ENCODE data around the gene MGAT5B. TPM values are rescaled to one million over a fixed set of nuclear protein-coding genes. Genes with fewer than 3 reads are reported as not detected.

Gene MGAT5B
- total and polyA plus RNA-seq, 4 donors: 0.02 to 0.25 TPM; not detected in 2

DNA sequence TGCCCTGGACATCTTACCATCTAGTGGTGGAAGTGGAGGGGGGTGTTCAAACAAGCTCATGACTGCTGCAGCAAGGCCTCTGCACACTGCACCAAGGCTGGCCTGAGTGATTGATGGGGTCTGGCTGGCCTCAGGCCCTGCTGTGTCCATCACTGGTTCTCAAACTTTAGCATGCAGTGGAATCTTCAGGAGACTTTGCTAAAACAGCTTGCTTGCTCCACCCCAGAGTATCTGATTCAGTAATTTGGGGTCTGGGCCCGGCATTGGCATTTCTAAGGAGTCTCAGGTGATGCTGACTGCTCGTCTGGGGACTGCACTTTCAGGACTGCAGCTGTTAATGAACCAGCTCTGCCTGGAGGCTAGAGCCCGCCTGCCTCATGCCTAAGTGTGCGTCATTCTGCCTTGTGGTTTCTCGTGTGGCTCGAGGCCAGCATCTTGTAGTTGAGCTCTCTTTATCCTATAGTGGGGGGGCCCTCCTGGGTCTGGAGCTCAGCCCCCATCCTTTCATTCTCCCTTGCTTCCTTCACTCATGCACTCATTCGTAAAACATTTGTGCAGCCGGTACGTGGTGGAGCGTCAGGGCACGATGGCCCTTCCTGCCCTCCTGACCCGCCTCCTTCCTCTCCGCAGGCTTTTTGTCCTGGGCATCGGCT, 4.1 kb downstream of the MGAT5B start:
- peaks cover 5 to 15% (median 9%) of the 10 kb centered on the region in 4 donors for H3K4me1 ChIP-seq (ENCODE audit: control insufficient read depth in 4 of 4, insufficient read depth in 4 of 4, low read length in 3 of 4)
- H3K27ac ChIP-seq (ENCODE audit: low read depth in 1 of 2, low read length in 2 of 2): no peak overlapping the region
- no peak for DNase-seq (ENCODE audit: low spot score)
- H3K9me3 ChIP-seq (ENCODE audit: control insufficient read depth in 4 of 4, low read length in 3 of 4): peaks cover 0 to 4% (median 0%) of the 10 kb centered on the region in 4 donors
- H3K27me3 ChIP-seq (ENCODE audit: control insufficient read depth in 4 of 4, insufficient read depth in 4 of 4, low read length in 3 of 4): peaks cover 0 to 8% (median 4%) of the 10 kb centered on the region in 4 donors
- TF ChIP-seq, protein P1, sequence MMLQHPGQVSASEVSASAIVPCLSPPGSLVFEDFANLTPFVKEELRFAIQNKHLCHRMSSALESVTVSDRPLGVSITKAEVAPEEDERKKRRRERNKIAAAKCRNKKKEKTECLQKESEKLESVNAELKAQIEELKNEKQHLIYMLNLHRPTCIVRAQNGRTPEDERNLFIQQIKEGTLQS (IDR thresholded peaks at IDR 0.05): no peak
- TF ChIP-seq REST (IDR thresholded peaks at IDR 0.05) (no peak), FOXA2 (IDR thresholded peaks at IDR 0.05) (no peak), RAD21 (IDR thresholded peaks at IDR 0.05) (no peak), JUND (IDR thresholded peaks at IDR 0.05) (no peak), RXRA (IDR thresholded peaks at IDR 0.05) (no peak), SP1 (IDR thresholded peaks at IDR 0.05) (no peak), NR2F2 (IDR thresholded peaks at IDR 0.05) (no peak), CTCF (IDR thresholded peaks at IDR 0.05; ENCODE audit: low read depth, low read length, missing input control) (no peak), TAF1 (conservative IDR thresholded peaks at IDR 0.05) (no peak), ZBTB33 (IDR thresholded peaks at IDR 0.05) (no peak), YY1 (IDR thresholded peaks at IDR 0.05) (no peak), GABPA (IDR thresholded peaks at IDR 0.05 in 1 of 2, conservative IDR thresholded peaks at IDR 0.05 in 1 of 2) (no peak), FOXA1 (IDR thresholded peaks at IDR 0.05) (no peak), HNF4G (IDR thresholded peaks at IDR 0.05) (no peak), HNF4A (conservative IDR thresholded peaks at IDR 0.05) (no peak), EGR1 (IDR thresholded peaks at IDR 0.05; ENCODE audit: low read depth in 2 of 2) (no peak)
- TF ChIP-seq, protein P2, sequence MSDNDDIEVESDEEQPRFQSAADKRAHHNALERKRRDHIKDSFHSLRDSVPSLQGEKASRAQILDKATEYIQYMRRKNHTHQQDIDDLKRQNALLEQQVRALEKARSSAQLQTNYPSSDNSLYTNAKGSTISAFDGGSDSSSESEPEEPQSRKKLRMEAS (IDR thresholded peaks at IDR 0.05): no peak
- no peak overlapping the region for H3K4me3 ChIP-seq (ENCODE audit: low read depth in 1 of 3, low read length in 3 of 3)
- no peaks in the 10 kb centered on the region for H3K36me3 ChIP-seq (ENCODE audit: control insufficient read depth in 4 of 4, insufficient read depth in 3 of 4, low read depth in 1 of 4, low read length in 3 of 4)
- WGBS: 68% methylated on average over 14 of the region's 14 CpGs
- H3K9ac ChIP-seq (ENCODE audit: low read depth in 1 of 2, low read length in 2 of 2): no peak overlapping the region
